DND-41 (cell line): ENCODE measurements around the gene COL13A1.
A peak's percentile ranks its signal among the peaks of the same experiment; 100 is the strongest.

Experiments
- ATAC-seq: fragments of 200-7000 bp; cut with Tn5 transposase; 3 replicates; pipeline ENCODE4 v1.9.1; 2021; ENCODE audit warnings: low read depth; ENCODE audit not compliant: insufficient read depth
- DNase-seq: peaks from one replicate; pipeline ENCODE4 v3.0.0-alpha.2; 2020
- H2AFZ ChIP-seq: 2 replicates; pipeline ENCODE4 v1.6.0; 2012; ENCODE audit warnings: low read depth, low read length
- H3K27ac ChIP-seq: 2 replicates; pipeline ENCODE4 v1.5.1; 2012; ENCODE audit warnings: low read length, inconsistent platforms
- H3K27me3 ChIP-seq: fragments of 200-600 bp; sonication (generic); 2 replicates; pipeline ENCODE4 v1.6.0; 2012; ENCODE audit warnings: low read length, mild to moderate bottlenecking, inconsistent platforms; ENCODE audit not compliant: insufficient read depth, poor library complexity
- H3K36me3 ChIP-seq: 2 replicates; pipeline ENCODE4 v1.5.1; 2012; ENCODE audit warnings: low read length, inconsistent platforms; ENCODE audit not compliant: insufficient read depth
- H3K4me1 ChIP-seq: 2 replicates; pipeline ENCODE4 v1.5.1; 2012; ENCODE audit warnings: mild to moderate bottlenecking, low read length; ENCODE audit not compliant: insufficient read depth
- H3K4me2 ChIP-seq: 2 replicates; pipeline ENCODE4 v1.6.0; 2012; ENCODE audit warnings: mild to moderate bottlenecking, moderate library complexity, low read length, inconsistent platforms; ENCODE audit not compliant: insufficient read depth
- H3K4me3 ChIP-seq, 2 experiments: fragments of 200-600 bp in 1 of 2; shearing (Covaris generic) in 1 of 2; 2 replicates each; pipeline ENCODE4 v1.5.1; 2012 to 2016; ENCODE audit warnings: inconsistent platforms in 2 of 2, low read length in 2 of 2, mild to moderate bottlenecking in 2 of 2, low read depth in 1 of 2, moderate library complexity in 1 of 2
- H3K79me2 ChIP-seq: 2 replicates; pipeline ENCODE4 v1.6.0; 2012; ENCODE audit warnings: low read length, inconsistent platforms; ENCODE audit not compliant: insufficient read depth
- H3K9ac ChIP-seq: 2 replicates; pipeline ENCODE4 v1.6.0; 2012; ENCODE audit warnings: low read depth, mild to moderate bottlenecking, inconsistent platforms, low read length, moderate library complexity
- H3K9me3 ChIP-seq: 2 replicates; pipeline ENCODE4 v1.5.1; 2012; ENCODE audit warnings: low read length, moderate library complexity, mild to moderate bottlenecking, inconsistent platforms; ENCODE audit not compliant: insufficient read depth, severe bottlenecking
- H4K20me1 ChIP-seq: 2 replicates; pipeline ENCODE4 v1.6.0; 2012; ENCODE audit warnings: low read length; ENCODE audit not compliant: insufficient read depth
- EZH2 ChIP-seq: IDR thresholded peaks from 3 replicates; pipeline ENCODE4 v1.6.1; 2012; ENCODE audit warnings: borderline replicate concordance, low read depth, mild to moderate bottlenecking, moderate library complexity, low read length, inconsistent platforms; ENCODE audit not compliant: severe bottlenecking
- TF ChIP-seq, protein P1 (sequence below): IDR thresholded peaks from 2 replicates; pipeline ENCODE4 v1.5.1; 2012; ENCODE audit warnings: borderline replicate concordance, low read length, moderate library complexity, mild to moderate bottlenecking; ENCODE audit not compliant: poor library complexity, severe bottlenecking; ENCODE audit errors: extremely low read depth

The COL13A1 gene

DNA sequence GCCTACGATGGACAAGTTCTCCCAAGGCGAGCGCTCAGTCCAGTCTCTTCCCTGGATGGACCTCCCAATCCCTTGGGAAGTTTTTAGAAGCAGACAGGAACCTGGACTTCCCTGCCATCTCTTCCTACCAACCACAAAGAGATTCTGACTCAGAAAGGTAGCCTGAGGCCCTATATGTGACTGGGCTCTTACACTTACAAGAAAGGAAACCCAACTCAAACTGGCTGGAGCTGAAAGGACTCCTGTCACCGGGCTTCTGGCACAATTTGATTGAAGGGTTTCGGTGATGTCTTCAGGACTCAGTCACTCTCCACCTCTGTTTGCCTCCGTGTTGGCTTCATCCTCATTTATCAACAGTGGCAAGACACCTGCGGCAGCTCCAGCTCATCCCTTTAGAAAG is 3.7 kb upstream of the COL13A1 start:
- Histone ChIP-seq H4K20me1 (no peaks in the 10 kb centered on the region), H3K4me3 (no peak overlapping the region), H3K9me3 (no peaks in the 10 kb centered on the region), H3K27ac (no peak overlapping the region), H3K9ac (no peak overlapping the region), H3K4me2 (no peak overlapping the region), H3K36me3 (no peaks in the 10 kb centered on the region), H3K27me3 (peaks cover 16% of the 10 kb centered on the region), H3K4me1 (no peaks in the 10 kb centered on the region), H2AFZ (no peak overlapping the region), H3K79me2 (no peaks in the 10 kb centered on the region)
- TF ChIP-seq, protein P1, sequence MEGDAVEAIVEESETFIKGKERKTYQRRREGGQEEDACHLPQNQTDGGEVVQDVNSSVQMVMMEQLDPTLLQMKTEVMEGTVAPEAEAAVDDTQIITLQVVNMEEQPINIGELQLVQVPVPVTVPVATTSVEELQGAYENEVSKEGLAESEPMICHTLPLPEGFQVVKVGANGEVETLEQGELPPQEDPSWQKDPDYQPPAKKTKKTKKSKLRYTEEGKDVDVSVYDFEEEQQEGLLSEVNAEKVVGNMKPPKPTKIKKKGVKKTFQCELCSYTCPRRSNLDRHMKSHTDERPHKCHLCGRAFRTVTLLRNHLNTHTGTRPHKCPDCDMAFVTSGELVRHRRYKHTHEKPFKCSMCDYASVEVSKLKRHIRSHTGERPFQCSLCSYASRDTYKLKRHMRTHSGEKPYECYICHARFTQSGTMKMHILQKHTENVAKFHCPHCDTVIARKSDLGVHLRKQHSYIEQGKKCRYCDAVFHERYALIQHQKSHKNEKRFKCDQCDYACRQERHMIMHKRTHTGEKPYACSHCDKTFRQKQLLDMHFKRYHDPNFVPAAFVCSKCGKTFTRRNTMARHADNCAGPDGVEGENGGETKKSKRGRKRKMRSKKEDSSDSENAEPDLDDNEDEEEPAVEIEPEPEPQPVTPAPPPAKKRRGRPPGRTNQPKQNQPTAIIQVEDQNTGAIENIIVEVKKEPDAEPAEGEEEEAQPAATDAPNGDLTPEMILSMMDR = no peak
- no peak for DNase-seq
- no peak for ATAC-seq

DNA sequence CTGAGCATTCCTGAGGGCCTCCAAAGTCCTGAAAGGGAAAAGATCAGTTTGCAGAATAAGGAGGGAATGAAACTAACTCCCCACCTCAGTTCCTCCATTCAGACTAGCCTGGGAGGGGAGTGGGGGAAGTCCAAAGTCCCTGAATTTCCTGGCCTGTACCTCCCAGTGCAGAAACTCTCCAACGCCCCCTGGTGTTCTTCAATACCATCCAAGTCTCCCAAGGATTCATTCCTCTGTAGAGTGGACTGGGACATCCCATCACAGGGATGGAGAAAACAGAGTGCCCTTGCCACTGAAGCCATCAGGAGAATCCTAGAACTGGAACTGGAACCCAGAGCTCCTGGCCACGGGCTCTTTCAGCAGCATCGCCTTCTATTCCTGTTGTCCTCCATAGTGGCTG is 1.6 kb upstream of the COL13A1 start:
- H3K4me2 ChIP-seq = no peak overlapping the region
- no peak overlapping the region for H2AFZ ChIP-seq
- H3K4me1 ChIP-seq = no peaks in the 10 kb centered on the region
- no peaks in the 10 kb centered on the region for H3K9me3 ChIP-seq
- H3K79me2 ChIP-seq = no peaks in the 10 kb centered on the region
- H3K27ac ChIP-seq = no peak overlapping the region
- H4K20me1 ChIP-seq = no peaks in the 10 kb centered on the region
- H3K36me3 ChIP-seq = no peaks in the 10 kb centered on the region
- DNase-seq (peak; percentile 20), ATAC-seq (no peak)
- TF ChIP-seq, protein P1 = peak; percentile 65
- no peak for TF ChIP-seq EZH2
- peaks cover 20% of the 10 kb centered on the region for H3K27me3 ChIP-seq
- no peak overlapping the region for H3K4me3 ChIP-seq
- no peak overlapping the region for H3K9ac ChIP-seq

DNA sequence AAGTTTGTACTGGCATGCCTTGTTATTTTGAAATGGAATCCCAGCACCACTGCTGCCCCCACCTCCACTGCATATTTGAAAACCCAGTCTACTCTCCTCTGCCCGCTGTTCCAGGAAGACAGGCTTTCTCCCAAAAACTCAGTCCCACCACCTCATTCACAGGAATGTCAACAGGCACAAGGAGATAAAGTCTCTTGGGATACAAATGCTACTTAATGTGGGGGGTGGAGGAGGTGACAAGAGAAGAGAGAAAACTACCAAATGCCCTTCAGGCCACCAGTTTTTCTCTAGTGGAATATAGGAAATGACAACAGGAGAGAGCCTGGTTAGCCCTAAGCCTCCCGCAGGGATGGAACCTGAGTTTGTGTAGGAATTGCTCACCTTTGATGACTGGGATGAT is 1.0 kb upstream of the COL13A1 start:
- ATAC-seq (no peak), DNase-seq (no peak)
- Histone ChIP-seq H4K20me1 (no peaks in the 10 kb centered on the region), H2AFZ (no peak overlapping the region), H3K27me3 (peaks cover 20% of the 10 kb centered on the region), H3K4me2 (no peak overlapping the region), H3K79me2 (no peaks in the 10 kb centered on the region), H3K36me3 (no peaks in the 10 kb centered on the region), H3K9me3 (no peaks in the 10 kb centered on the region), H3K4me1 (no peaks in the 10 kb centered on the region), H3K4me3 (no peak overlapping the region), H3K27ac (no peak overlapping the region), H3K9ac (no peak overlapping the region)
- TF ChIP-seq EZH2 = no peak
- TF ChIP-seq, protein P1 = no peak

DNA sequence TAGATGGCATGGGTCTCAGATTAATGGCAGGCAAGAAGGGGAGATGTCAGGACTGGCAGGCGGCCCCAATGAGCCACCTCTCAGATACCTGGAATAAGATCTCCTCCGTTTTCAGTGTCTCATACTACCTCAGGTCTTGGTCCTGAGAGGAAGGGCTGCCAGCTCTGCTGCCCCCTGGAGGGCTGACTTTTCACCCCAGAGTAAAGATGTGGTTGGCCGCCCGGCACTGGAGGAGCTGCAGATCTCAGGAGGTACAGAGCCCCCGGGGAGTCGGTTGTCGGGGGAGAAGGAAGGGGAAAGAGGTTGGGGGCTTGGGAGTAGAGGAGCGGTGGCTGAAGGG is 642 bp upstream of the COL13A1 start:
- Histone ChIP-seq H3K36me3 (no peaks in the 10 kb centered on the region), H4K20me1 (no peaks in the 10 kb centered on the region), H3K4me3 (no peak overlapping the region), H3K9me3 (no peaks in the 10 kb centered on the region), H3K27me3 (peaks cover 20% of the 10 kb centered on the region), H3K4me2 (no peak overlapping the region), H3K4me1 (no peaks in the 10 kb centered on the region), H3K9ac (no peak overlapping the region), H2AFZ (no peak overlapping the region), H3K79me2 (no peaks in the 10 kb centered on the region), H3K27ac (no peak overlapping the region)
- TF ChIP-seq, protein P1 = peak; percentile 51
- no peak for TF ChIP-seq EZH2
- ATAC-seq (peak; percentile 50; the same call in 1 of the 3 replicates), DNase-seq (peak; percentile 10)
